Muscle layer of duodenum (tissue), 2 donors: Measurements from ENCODE around the gene CABLES1.
A peak's percentile ranks its signal among the peaks of the same experiment; 100 is the strongest.

ENCODE experiments used
- H3K27ac ChIP-seq: one replicate; pipeline ENCODE4 v1.7.0; 2013; ENCODE audit warnings: mild to moderate bottlenecking, low read length
- H3K27me3 ChIP-seq: one replicate; pipeline ENCODE4 v1.7.0; 2013; ENCODE audit warnings: low read depth, mild to moderate bottlenecking, control low read depth, low read length
- H3K36me3 ChIP-seq, 2 donors: one replicate each; pipeline ENCODE4 v1.7.0; 2013; ENCODE audit warnings: low read length in 2 of 2, control low read depth in 1 of 2, mild to moderate bottlenecking in 1 of 2; ENCODE audit not compliant: insufficient read depth in 2 of 2, control insufficient read depth in 1 of 2
- H3K4me1 ChIP-seq, 2 donors: one replicate each; pipeline ENCODE4 v1.7.0; 2013; ENCODE audit warnings: low read length in 2 of 2, mild to moderate bottlenecking in 2 of 2, control low read depth in 1 of 2, moderate library complexity in 1 of 2; ENCODE audit not compliant: insufficient read depth in 2 of 2, control insufficient read depth in 1 of 2
- H3K4me3 ChIP-seq, 2 donors: one replicate each; pipeline ENCODE4 v1.7.0; 2013; ENCODE audit warnings: low read length in 2 of 2, low read depth in 1 of 2, mild to moderate bottlenecking in 1 of 2
- H3K9me3 ChIP-seq, 2 donors: one replicate each; pipeline ENCODE4 v1.7.0; 2013; ENCODE audit warnings: low read length in 2 of 2, control low read depth in 1 of 2, mild to moderate bottlenecking in 1 of 2; ENCODE audit not compliant: control insufficient read depth in 1 of 2
- donor health status: healthy.

Gene CABLES1

GRCh38 chr18:23257137-23257536 is 121.9 kb downstream of the CABLES1 start:
- H3K27ac ChIP-seq = no peak overlapping the region
- no peaks in the 10 kb centered on the region for H3K9me3 ChIP-seq
- H3K4me1 ChIP-seq = peaks cover 10 to 21% of the 10 kb centered on the region in 2 donors
- peaks cover 3 to 9% of the 10 kb centered on the region in 2 donors for H3K36me3 ChIP-seq
- no peaks in the 10 kb centered on the region for H3K27me3 ChIP-seq
- H3K4me3 ChIP-seq = no peak overlapping the region

- no peak overlapping the region for H3K27ac ChIP-seq
- no peaks in the 10 kb centered on the region for H3K27me3 ChIP-seq
- H3K4me3 ChIP-seq = no peak overlapping the region
- H3K36me3 ChIP-seq = peaks cover 3 to 9% of the 10 kb centered on the region in 2 donors
- H3K9me3 ChIP-seq = no peaks in the 10 kb centered on the region
- peaks cover 10 to 21% of the 10 kb centered on the region in 2 donors for H3K4me1 ChIP-seq
These were observed 122.6 kb downstream of the CABLES1 start for GRCh38 chr18:23257686-23258565.

GRCh38 chr18:23258566-23259469 is 123.5 kb downstream of the CABLES1 start:
- no peak overlapping the region for H3K27ac ChIP-seq
- H3K27me3 ChIP-seq = no peaks in the 10 kb centered on the region
- peaks cover 3 to 6% of the 10 kb centered on the region in 2 donors for H3K36me3 ChIP-seq

GRCh38 chr18:23259701-23260681 is 124.7 kb downstream of the CABLES1 start:
- H3K27me3 ChIP-seq = no peaks in the 10 kb centered on the region
- H3K27ac ChIP-seq = peak overlapping the region; percentile 48
- peaks cover 10 to 21% of the 10 kb centered on the region in 2 donors for H3K4me1 ChIP-seq
- peaks cover 0 to 4% of the 10 kb centered on the region in 2 donors for H3K36me3 ChIP-seq
- H3K9me3 ChIP-seq = no peaks in the 10 kb centered on the region
- peak overlapping the region; percentile 41 to 42 for H3K4me3 ChIP-seq

More at GRCh38 chr18:23258566-23259469, 123.5 kb downstream of the CABLES1 start:
- Histone ChIP-seq H3K4me1 (peaks cover 10 to 21% of the 10 kb centered on the region in 2 donors), H3K9me3 (no peaks in the 10 kb centered on the region), H3K4me3 (no peak overlapping the region)

- no peak overlapping the region for H3K4me3 ChIP-seq
- no peak overlapping the region for H3K27ac ChIP-seq
- no peaks in the 10 kb centered on the region for H3K9me3 ChIP-seq
- peaks cover 0 to 4% of the 10 kb centered on the region in 2 donors for H3K36me3 ChIP-seq
- H3K27me3 ChIP-seq = no peaks in the 10 kb centered on the region
- peaks cover 10 to 21% of the 10 kb centered on the region in 2 donors for H3K4me1 ChIP-seq
These were observed 125.8 kb downstream of the CABLES1 start for GRCh38 chr18:23260926-23261590.

- Histone ChIP-seq H3K4me1 (peaks cover 10 to 21% of the 10 kb centered on the region in 2 donors), H3K27me3 (no peaks in the 10 kb centered on the region), H3K27ac (no peak overlapping the region), H3K36me3 (no peaks in the 10 kb centered on the region), H3K9me3 (no peaks in the 10 kb centered on the region), H3K4me3 (no peak overlapping the region)
These were observed 128.4 kb downstream of the CABLES1 start for GRCh38 chr18:23263551-23264235.

GRCh38 chr18:23265682-23266399 is 130.6 kb downstream of the CABLES1 start:
- Histone ChIP-seq H3K27me3 (no peaks in the 10 kb centered on the region), H3K4me1 (peaks cover 0 to 2% of the 10 kb centered on the region in 2 donors), H3K9me3 (peaks cover 0 to 5% of the 10 kb centered on the region in 2 donors), H3K4me3 (no peak overlapping the region), H3K36me3 (no peaks in the 10 kb centered on the region), H3K27ac (no peak overlapping the region)

- peaks cover 0 to 5% of the 10 kb centered on the region in 2 donors for H3K9me3 ChIP-seq
- H3K27ac ChIP-seq = no peak overlapping the region
- H3K4me1 ChIP-seq = no peaks in the 10 kb centered on the region
- H3K27me3 ChIP-seq = no peaks in the 10 kb centered on the region
- H3K4me3 ChIP-seq = no peak overlapping the region
- H3K36me3 ChIP-seq = no peaks in the 10 kb centered on the region
These were observed 131.6 kb downstream of the CABLES1 start for GRCh38 chr18:23266717-23267446.

GRCh38 chr18:23267447-23267776 is 132.1 kb downstream of the CABLES1 start:
- peaks cover 0 to 5% of the 10 kb centered on the region in 2 donors for H3K9me3 ChIP-seq
- no peaks in the 10 kb centered on the region for H3K36me3 ChIP-seq
- no peaks in the 10 kb centered on the region for H3K27me3 ChIP-seq
- no peak overlapping the region for H3K27ac ChIP-seq
- no peak overlapping the region for H3K4me3 ChIP-seq
- H3K4me1 ChIP-seq = no peaks in the 10 kb centered on the region
